ENCODE results near the gene FBLN2.

The FBLN2 gene

DNA sequence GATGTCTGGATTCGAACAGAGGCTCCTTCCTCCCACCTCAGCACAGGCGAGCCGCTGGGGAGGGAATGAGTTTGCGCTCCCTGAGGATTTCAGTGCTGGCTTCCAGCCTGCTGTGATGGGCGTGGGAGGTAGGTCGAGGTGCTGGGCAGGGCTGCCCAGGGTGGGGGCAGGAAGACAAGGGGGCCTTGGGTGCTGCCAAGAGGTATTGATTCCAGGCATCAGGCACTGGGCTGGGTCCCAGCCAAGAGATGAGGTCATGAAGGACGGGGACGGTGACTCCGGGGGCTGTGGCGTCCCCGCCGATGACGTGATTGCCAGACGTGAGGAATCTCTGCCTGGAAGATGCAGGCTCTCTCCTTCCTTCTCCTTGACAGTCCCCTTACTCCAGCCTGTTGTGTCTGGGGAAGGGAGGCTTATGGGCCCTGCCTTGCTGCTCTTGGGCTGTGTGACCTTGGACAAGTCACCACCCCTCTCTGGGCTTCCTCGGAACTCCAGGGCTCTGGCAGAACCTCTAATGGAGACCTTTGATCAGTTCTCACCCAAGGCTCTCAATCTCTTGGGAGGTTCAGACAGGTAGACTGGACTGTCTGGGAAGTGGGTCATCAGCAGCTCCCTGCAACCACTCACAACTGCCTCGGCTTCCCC is 116.8 kb downstream of the FBLN2 start:
- DNase-seq (ENCODE audit: low spot score), result no peak

DNA sequence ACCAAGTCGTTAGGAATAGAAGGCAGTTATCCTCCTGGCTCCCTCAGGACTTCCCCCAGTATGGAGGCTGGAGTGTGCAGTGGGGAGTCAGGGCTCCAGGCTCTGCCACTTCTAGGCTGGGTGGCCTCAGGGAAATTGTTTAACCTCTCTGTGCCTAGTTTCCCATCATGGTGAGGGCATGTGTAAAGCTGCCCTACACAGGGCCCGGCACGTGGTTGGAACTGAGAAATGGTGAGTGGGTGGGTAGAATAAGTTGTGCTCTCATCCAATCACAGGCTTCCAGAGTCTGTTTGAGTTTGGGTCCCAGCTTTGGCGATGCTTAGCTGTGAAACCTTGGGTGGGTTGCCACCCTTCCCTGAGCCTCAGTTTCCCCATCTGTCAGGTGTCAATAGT is 117.3 kb downstream of the FBLN2 start:
- DNase-seq (ENCODE audit: low spot score), result no peak

DNA sequence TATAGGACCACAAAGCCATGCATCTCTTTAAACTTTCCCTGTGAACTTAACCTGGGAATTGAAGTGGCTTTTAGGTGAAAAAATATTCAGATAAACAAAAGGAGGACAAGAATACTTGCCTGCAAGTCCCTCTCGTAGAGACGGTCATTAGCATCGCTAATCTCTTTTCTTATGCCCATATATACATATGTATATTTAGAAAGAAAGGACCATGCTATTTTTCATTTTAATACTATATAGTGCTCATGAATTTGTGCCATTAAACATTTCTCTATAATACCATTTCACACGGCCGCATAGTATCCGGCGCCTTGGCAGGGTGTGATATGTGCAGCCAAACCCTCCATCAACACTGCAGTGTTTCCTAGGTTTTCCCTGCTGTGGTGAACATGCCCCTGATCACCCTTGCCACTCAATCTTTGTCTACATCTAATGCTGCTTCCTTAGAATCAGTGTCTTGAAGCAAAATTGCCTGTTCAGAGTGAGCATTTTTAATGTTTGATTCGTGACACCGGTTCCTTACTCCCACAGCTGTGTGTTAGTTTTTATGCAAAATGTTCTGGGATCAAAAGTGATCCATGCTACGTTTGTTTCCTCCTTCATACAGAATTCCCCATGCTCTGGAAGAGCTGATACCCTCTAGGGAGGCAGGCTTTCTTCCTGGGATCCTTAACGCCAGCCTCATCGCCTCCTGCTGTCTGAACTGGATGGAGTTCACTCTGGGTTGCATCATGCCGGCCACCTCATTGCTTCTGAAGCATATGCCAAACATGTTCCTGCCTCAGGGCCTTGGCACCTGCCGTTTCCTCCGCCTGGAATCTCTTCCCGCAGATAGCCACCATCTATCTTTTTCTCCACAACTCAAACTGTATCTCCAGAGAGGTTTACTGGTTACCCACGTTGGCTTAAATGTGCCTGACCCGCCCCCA is 118.1 kb downstream of the FBLN2 start:
- no peak for DNase-seq (ENCODE audit: low spot score)

DNA sequence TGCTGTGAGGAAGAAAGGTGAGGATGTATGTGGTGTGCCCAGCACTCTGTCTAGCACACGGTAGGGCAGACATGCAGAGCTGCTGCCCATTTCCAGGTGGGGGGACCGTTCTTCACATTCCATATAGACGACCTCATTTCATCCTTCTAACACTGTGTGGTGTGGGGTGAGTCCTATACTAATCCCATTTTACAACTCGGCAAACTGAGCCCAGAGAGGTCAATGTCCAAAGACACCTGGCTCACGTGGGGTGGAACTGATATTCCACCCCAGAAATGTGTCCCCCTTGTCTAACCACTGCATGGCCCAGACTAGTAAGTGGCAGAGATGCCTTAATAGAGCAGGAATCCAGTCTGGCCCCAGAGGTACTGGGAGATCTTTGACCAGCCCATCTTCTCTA is 119.2 kb downstream of the FBLN2 start:
- DNase-seq (ENCODE audit: low spot score), result no peak

DNA sequence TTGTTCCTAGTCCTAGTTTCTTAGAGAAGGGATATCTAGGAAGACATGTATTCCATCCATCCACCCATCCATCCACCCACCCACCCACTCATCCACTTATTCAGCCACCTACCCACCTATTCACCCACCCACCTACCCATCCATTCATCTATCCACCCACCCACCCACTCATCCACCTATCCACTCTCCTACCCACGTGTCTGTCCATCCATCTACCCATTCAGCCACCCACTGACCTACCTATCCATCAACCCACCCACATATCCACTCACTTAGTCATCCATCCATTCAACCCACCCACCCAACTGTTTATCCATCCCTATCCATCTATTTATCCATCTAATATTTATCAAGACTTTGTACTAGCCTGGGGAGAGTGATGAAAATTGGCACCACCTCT is 120.5 kb downstream of the FBLN2 start:
- DNase-seq (ENCODE audit: low spot score), result no peak

DNA sequence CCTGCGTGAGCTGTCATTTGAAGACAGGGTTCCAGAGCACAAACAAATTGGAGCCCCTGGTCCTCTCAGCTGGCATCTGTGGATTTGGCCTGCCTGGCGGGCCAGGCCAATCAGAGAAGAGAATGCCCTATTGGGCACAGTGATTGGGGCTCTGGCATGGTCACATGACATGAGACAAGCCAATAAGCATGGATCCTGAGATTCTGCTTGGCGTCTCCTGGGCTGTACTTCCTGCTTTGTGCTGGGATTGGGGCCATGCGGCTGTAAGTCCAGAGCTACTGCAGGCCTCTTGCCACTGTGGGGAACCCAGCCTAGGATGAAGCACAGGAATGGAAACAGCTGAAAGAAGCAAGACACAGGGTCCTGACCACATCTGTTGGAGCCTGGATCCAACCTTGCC is 121.4 kb downstream of the FBLN2 start:
- no peak for DNase-seq (ENCODE audit: low spot score)

DNA sequence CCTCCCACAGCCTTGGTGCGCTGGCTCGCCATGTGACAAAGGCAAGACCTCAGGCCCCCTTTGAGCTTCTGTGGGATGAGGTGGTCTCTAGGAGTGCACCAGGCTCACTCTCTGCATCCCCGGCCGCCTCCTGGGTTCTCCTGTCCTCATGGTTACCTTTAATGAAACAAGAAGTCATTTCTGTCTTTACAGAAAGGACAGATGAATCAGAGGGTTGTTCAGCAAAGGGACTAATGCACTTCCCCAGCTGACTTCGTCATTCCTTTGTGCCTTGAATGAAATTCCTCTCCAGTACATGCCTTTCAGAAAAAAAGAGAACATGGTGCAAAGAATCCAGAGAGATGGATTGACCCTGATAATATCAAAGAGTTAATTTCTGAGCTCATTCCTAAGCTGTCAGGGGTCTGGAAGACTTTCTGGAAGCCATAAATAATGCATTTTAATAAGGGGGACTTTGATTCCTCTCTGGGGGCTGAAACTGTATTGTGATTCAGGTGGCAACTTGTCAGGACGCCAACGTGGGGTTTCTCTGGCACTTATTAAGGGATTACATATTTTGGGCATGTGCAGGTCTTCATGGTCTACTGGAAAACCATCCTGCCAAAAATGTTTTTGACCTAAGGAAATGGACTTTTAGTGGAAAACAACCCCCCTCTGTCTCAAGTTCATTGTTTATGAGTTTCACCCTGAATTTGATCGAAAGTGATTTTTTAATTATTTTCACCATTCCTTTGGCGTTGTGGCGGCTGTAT is 122.7 kb downstream of the FBLN2 start:
- no peak for DNase-seq (ENCODE audit: low spot score)

DNA sequence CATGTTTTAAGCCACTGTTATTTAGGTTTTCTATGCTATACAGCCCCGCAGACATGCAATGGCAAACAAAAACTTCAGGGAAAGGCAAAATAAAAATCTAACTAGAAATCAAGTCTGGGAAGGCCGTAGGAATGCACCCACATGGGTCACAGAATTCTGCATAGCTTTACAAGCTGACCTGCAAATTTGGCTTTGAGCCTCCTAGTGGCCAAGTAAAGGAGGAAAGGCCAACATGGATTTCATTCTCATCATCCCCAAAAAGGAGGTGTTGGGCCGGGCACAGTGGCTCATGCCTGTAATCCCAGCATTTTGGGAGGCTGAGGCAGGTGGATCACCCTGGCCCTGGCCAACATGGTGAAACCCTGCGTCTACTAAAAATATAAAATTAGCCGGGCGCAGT is 124.3 kb downstream of the FBLN2 start:
- no peak for DNase-seq (ENCODE audit: low spot score)

DNA sequence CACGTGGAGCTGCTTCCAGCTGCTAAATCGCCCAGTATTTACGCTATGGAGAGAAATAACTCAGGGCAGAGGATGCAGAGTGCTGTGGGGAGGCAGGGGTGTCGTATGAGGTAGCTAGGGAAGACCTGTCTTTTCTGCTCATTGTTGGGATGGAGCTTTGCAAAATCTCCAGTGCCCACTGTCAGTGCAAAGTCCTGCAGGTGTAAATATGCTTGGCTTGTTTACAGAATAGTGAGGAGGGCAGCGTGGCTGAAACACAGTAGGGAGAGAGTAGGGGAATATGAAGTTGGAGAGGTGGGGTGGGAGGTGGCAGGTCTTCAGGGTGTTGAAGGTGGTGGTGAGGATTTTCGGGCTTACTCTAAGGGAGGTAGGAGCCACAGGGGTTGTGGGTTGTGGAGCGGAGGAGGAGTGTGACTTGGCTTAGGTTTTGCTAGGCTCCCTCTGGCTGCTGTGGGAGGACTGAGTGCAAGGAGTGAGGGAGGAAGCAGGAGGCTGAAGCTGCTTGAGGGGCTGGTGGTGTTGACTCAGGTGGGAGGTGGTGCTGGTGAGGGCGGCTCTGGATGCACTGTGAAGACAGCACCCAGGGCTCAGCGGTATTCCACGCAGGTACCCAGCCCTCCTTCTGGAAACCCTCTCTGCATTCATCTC is 125.7 kb downstream of the FBLN2 start:
- no peak for DNase-seq (ENCODE audit: low spot score)

DNA sequence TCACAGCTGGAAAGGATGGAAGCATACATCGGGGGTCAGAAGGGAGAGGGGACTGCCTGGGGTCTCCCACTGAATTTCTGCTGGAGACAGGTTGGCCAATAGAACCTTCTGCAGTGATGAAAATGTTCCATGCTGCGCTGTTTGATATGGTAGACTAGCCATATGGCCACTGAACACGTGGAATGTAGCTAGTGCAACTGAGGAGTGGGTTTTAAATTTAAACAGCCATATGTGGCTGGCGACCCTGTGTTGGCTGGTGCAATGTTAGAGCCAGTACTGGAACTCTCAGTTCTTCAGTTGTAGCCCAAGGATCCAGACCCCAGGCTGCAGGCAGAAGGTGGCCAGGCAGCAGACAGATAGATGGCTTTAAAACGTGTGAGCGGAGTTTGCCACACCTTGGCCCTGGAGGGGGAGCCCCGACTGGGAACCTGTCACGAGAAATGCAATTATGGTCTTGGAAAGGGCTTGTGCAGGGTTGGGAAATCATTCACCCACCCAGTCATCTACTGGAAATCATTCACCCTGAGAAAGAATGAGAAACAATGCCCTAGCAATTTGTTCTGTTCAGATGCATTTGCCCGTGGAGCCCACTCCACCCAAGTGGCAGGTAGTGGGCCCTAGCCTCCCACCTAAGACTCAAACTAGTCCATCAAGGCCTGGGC is 127.6 kb downstream of the FBLN2 start:
- DNase-seq (ENCODE audit: low spot score), result no peak

DNA sequence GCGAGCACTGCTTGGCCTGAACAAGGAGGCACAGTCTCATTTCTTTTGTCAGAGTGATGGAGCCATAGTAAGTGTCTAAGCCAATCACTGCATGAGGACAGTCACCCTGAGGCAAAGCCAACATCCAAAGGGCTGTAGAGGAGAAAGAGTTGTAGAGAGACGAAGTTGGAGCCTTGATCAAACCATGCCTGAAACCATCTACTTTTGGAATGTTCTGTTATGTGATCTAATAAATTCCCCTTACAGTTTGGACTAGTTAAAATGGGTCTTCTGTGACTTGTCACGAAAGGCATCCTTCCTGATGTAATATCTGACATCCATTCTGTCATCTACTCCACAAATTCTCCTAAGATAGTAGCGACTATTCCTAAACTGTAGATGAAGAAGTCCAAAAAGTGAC is 128.3 kb downstream of the FBLN2 start:
- DNase-seq (ENCODE audit: low spot score), result no peak

DNA sequence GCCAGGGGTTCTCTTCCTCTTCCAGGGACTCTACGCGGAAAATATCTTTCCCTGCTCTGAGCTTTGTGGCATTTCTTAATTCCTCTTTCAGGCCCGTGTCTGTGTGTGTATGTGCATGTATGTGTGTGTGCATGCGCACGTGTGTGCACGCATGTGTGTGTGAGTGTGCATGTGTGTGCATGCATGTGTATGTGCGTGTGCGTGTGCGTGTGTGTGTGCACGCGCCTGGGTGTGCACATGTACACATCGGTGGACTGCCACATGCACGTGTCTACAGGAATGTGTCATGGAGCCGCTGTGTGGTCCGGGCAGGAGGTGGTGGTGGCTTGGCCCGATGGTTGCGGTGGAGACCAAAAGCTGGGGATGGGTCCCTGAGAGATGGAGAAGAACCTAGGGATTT is 133.0 kb downstream of the FBLN2 start:
- DNase-seq (ENCODE audit: low spot score), result no peak

DNA sequence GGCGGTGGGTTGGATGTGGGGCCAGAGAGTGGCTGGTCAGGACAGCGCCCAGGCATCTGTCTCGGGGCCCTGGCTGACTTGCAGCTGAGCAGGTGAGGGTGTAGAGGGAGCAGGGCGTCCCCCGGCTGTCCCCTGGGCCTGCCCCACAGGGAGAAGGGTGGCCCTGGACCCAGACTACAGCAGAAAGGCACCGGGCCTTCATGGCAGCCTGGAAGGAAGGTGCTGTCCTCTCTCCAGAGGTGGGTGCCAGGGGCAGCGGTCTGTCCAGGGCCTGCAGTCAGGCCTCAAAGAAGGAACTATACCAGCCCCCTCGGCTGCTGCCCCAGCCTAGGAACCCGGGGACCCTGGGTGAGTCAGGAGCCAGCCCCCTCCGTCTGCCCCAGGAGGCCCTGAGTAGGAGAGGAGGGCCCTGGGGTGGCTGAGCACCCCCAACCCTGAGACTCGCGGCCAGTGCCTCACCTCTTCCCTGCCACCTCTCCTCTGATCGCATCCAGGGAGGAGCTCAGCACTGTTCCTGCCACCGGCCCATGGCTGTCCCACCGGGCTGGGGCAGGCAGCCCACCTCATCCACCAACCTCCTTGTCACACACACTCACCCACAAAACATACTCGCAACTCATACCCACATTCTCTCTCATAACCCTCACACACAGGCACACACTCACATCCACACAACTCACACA is 133.5 kb downstream of the FBLN2 start:
- no peak for DNase-seq (ENCODE audit: low spot score)

DNA sequence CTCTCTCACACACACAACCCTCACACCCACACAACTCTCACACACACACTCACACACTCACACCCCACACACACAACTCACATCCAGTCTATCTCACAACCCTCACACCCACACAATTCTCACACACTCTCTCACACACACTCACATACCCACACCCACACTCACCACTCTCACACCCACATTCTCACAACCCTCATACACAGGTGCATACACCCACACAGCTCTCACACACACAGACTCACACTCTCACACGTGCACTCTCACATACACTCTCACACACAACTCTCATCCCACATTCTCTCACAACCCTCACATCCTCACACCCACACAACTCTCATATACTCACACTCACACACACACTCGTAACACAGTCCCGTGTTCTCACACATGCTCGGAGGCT is 134.4 kb downstream of the FBLN2 start:
- no peak for DNase-seq (ENCODE audit: low spot score)

DNA sequence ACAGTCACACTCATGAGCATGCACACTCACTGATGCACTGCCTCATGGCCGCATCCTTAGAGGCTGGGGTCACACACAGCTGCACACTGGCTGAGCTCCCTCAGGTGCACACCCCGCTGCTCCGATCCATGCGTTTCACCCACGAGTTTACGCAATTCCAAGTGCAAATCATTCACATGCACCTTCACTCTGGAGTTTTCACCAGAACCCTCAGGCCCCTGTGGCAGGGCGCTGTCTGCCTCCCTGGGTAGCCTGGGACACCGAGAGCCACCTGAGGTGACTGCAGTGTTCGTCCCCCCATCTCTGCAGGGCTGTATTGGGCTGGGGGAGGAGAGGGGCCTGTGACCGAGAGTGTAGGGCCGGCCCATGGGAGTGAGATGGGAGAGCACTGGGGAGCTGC is 134.8 kb downstream of the FBLN2 start:
- no peak for DNase-seq (ENCODE audit: low spot score)

DNA sequence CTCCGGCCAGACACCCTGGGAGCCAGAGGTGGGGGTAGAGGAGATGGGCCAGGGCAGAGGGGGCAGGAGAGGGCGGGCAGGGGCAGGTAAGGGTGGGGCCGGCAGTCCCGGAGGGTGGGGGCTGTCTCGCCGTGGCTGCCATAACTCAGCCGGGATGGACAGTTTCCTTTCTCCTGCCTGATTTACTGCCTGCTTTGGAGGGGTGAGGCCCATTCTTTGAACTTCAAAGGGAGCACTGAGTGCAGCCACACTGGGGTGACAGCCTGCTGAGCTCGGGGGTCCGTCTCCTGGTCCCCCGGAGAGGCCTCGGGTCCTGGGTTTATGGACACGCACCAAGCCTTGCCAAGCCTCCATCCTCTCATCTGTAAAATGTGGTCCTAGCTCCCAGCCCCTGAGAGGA is 135.4 kb downstream of the FBLN2 start:
- no peak for DNase-seq (ENCODE audit: low spot score)

DNA sequence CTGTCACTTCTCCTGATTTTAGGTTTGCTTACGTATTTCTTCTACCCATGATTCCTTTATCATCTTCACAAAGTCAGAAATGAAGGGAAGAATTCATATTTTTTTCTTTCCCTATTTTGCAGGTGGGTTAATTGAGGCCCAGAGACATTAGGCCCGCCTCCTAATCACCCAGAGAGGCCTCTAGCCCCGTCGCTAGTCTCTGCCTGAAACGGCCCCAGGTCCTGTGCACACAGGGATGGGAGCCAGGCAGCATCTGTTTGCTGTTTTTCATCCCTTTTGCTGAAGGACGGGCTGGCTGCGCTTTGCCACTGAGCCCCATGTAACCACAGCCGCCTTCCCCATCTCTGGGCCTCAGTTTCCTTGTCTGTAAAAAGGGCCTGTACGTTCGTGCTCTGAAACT is 135.9 kb downstream of the FBLN2 start:
- DNase-seq (ENCODE audit: low spot score), result no peak

DNA sequence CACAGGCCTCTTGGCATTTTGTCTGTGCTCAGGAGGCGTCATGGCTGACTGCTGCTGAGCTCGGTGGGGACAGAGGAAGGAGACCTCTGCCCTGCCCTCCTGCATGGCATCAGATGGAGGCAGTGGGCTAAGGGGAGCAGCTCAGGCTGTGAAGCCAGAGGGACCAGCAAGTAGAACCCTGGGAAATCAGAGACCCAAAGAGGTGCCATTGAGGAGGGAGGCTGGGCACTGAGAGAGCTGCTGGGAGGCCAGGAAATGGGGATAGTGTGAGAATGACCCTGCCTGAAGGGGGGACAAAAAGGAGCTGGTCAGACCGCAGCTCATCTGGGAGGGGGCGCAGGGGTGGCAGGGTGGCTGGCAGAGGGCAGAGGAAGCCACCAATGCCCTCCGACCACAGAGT is 136.8 kb downstream of the FBLN2 start:
- no peak for DNase-seq (ENCODE audit: low spot score)

DNA sequence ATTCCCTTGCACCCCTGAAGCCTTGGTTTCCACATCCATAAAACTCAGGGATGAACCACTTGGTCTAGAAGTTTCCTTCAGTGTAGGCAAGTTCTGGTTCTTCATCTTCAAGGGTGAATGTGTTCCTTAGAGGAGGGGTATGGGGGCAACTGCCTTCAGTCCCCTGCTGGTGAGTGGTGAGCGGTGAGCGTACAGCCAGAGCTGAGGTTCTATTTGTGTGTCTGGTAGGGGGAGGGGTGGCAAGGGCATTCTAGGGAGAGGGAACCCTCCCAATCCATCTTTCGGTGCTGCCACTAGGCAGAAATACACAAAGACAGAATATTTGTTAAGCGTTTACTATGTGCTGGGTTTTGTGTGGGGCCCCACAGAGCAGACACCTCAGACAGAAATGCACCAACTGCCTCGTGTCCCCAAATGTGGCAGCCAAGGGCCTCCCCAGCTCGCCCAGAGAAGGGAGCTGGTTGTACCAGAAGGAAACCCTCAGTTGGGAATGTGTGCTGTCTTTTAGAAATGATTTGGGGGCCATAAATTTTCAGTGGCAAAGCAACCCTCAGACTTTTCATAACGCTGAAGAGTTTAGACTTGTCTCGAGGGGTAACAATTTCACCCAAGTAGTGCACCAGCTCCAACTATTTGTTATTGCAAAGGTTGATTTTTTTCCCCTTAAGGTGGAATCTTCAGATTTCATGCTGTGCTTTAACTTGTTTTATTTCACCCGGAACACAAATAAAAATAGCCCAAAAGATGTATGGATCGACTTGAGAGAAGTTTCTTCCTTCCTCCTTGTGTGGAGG is 137.6 kb downstream of the FBLN2 start:
- no peak for DNase-seq (ENCODE audit: low spot score)

DNA sequence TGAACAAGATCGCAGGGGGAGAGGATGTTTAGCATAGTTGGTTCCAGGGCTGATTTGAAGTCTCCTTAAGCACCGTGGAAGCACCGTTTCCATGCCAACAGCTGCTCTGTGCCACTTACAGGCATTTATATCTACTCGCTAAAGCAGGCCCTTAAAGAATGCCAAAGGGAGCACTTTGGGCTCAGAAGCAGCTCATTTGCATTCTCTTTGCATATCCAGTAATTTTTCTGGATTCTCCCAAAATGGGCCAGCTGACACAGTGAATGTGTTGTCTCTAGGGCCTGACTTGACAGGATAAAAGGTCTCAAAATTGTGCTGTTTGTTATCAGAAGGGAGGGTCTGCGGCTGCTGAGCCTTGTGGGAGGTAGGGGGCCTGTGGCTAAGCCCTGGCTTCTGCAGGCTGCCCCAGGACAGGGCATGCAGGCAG is 138.6 kb downstream of the FBLN2 start:
- DNase-seq (ENCODE audit: low spot score), result no peak

All from AG08396 (cell line).